CD4-positive, alpha-beta T cell treated with Interleukin-10 for 1 hour (primary cell): ENCODE results near the gene MYOT.
"Not testable (repeated sequence)": the region's sequence is repeated elsewhere in the genome, so short reads cannot be mapped to it uniquely, and the experiment has no call there.

Experiments used
- DNase-seq: peaks from one replicate; pipeline ENCODE4 v3.0.0-alpha.2; 2020

The MYOT gene

GRCh38 chr5:137856916-137857862 is 10.5 kb upstream of the MYOT start:
- no peak for DNase-seq

- DNase-seq = peak; percentile 4
Observed at GRCh38 chr5:137858223-137858916, 9.3 kb upstream of the MYOT start.

GRCh38 chr5:137858954-137859353 is 8.7 kb upstream of the MYOT start:
- no peak for DNase-seq

GRCh38 chr5:137862251-137862650 is 5.4 kb upstream of the MYOT start:
- DNase-seq = no peak

GRCh38 chr5:137863653-137864052 is 4.0 kb upstream of the MYOT start:
- not testable (repeated sequence) for DNase-seq

GRCh38 chr5:137866541-137867388 is 895 bp upstream of the MYOT start:
- DNase-seq = no peak

GRCh38 chr5:137870647-137871339 is 3.1 kb downstream of the MYOT start:
- DNase-seq = no peak

- no peak for DNase-seq
Observed at GRCh38 chr5:137871571-137871970, 3.9 kb downstream of the MYOT start.

- no peak for DNase-seq
Observed at GRCh38 chr5:137872466-137872865, 4.8 kb downstream of the MYOT start.

GRCh38 chr5:137876101-137876500 is 8.4 kb downstream of the MYOT start:
- DNase-seq = no peak

- no peak for DNase-seq
Observed at GRCh38 chr5:137880313-137880712, 12.7 kb downstream of the MYOT start.

- no peak for DNase-seq
Observed at GRCh38 chr5:137887831-137888230, 20.2 kb downstream of the MYOT start.

- DNase-seq = peak; percentile 10
Observed at GRCh38 chr5:137888466-137888862, 20.8 kb downstream of the MYOT start.

GRCh38 chr5:137888863-137889759 is 21.5 kb downstream of the MYOT start, which contains the start of gene PKD2L2:
TSS of gene PKD2L2 (plus strand) at chr5:137889457. CDS start at chr5:137889492, 35 bp downstream.
- DNase-seq = peak; percentile 88

GRCh38 chr5:137890845-137891244 is 23.2 kb downstream of the MYOT start:
- no peak for DNase-seq

- DNase-seq = peak; percentile 9
Observed at GRCh38 chr5:137891849-137892248, 24.2 kb downstream of the MYOT start.

- no peak for DNase-seq
Observed at GRCh38 chr5:137894586-137894985, 26.9 kb downstream of the MYOT start.

- no peak for DNase-seq
Observed at GRCh38 chr5:137896560-137896959, 28.9 kb downstream of the MYOT start.

- DNase-seq = no peak
Observed at GRCh38 chr5:137899493-137899892, 31.8 kb downstream of the MYOT start.

GRCh38 chr5:137901011-137901817 is 33.6 kb downstream of the MYOT start:
- DNase-seq = no peak
